SK-N-SH (cell line): ENCODE data around the gene UBE2G2. TPM values are rescaled to one million over a fixed set of nuclear protein-coding genes. Genes with fewer than 3 reads are reported as not detected.

ENCODE experiments used
- CTCF ChIA-PET: fragments of 300-600, 350-600 bp; formaldehyde crosslinking; extraction: SDS; loops from one replicate; lab custom pipeline; 2021; lab: Yijun Ruan, JAX
- POLR2A ChIA-PET: fragments of 350-600 bp; sonication (Branson Sonifier 250); formaldehyde crosslinking; extraction: SDS; loops from one replicate; lab custom pipeline; 2020; ENCODE audit warnings: antibody characterized with exemption, inconsistent platforms; lab: Yijun Ruan, JAX
- DNase-seq: peaks from one replicate; pipeline ENCODE4 v3.0.0; 2012
- H2AFZ ChIP-seq: fragments of 200-600 bp; sonication (generic); 2 replicates; pipeline ENCODE4 v1.8.1; 2016; ENCODE audit warnings: antibody characterized with exemption, mild to moderate bottlenecking, low read depth
- H3F3A ChIP-seq: fragments of 200-600 bp; sonication (generic); replicated peaks from 2 replicates; pipeline ENCODE3; 2016; ENCODE audit warnings: antibody characterized with exemption, mild to moderate bottlenecking; ENCODE audit not compliant: insufficient read depth
- H3K27ac ChIP-seq, 2 experiments: fragments of 200-500 bp in 1 of 2; fragments of 200-600 bp in 1 of 2; sonication (Bioruptor generic) in 1 of 2; sonication (generic), shearing (Covaris generic) in 1 of 2; 2 replicates each; pipeline versions ENCODE4 v1.5.1 to v1.6.1; 2014 to 2016; ENCODE audit warnings: low read depth in 2 of 2, inconsistent platforms in 1 of 2, low read length in 1 of 2, mild to moderate bottlenecking in 1 of 2, mixed read lengths in 1 of 2
- H3K27me3 ChIP-seq: fragments of 200-600 bp; sonication (generic), shearing (Covaris generic); 2 replicates; pipeline ENCODE4 v1.6.1; 2016; ENCODE audit warnings: mixed run types; ENCODE audit not compliant: insufficient read depth
- H3K36me3 ChIP-seq, 2 experiments: fragments of 200-500 bp in 1 of 2; fragments of 200-600 bp in 1 of 2; sonication (Bioruptor generic) in 1 of 2; sonication (generic) in 1 of 2; replicated peaks in 1 of 2; 2 replicates each; pipeline versions ENCODE3 to v1.5.1; 2014 to 2016; ENCODE audit warnings: low read length in 1 of 2, mild to moderate bottlenecking in 1 of 2; ENCODE audit not compliant: insufficient read depth in 2 of 2, control insufficient read depth in 1 of 2
- H3K4me1 ChIP-seq, 2 experiments: fragments of 200-500 bp in 1 of 2; fragments of 200-600 bp in 1 of 2; sonication (Bioruptor generic) in 1 of 2; sonication (generic), shearing (Covaris generic) in 1 of 2; 2 replicates each; pipeline versions ENCODE4 v1.5.1 to v1.6.1; 2014 to 2016; ENCODE audit warnings: low read depth in 1 of 2, low read length in 1 of 2, mixed run types in 1 of 2; ENCODE audit not compliant: insufficient read depth in 2 of 2, control insufficient read depth in 1 of 2
- H3K4me2 ChIP-seq: fragments of 200-600 bp; sonication (generic), shearing (Covaris generic); 2 replicates; pipeline ENCODE4 v1.6.1; 2017; ENCODE audit warnings: mixed run types
- H3K4me3 ChIP-seq, 2 experiments: fragments of 200-500 bp in 1 of 2; fragments of 200-600 bp in 1 of 2; sonication (Bioruptor generic) in 1 of 2; sonication (generic), shearing (Covaris generic) in 1 of 2; 2 replicates each; pipeline versions ENCODE4 v1.5.1 to v1.8.1; 2014 to 2016; ENCODE audit warnings: low read depth in 2 of 2, inconsistent platforms in 1 of 2, low read length in 1 of 2, mild to moderate bottlenecking in 1 of 2, mixed read lengths in 1 of 2, moderate library complexity in 1 of 2
- H3K79me2 ChIP-seq: fragments of 200-600 bp; sonication (generic); 2 replicates; pipeline ENCODE4 v1.8.1; 2017; ENCODE audit warnings: mild to moderate bottlenecking; ENCODE audit not compliant: insufficient read depth
- H3K9ac ChIP-seq: fragments of 200-600 bp; sonication (generic); 2 replicates; pipeline ENCODE4 v1.6.1; 2017; ENCODE audit warnings: mixed run types
- H3K9me2 ChIP-seq: fragments of 200-600 bp; sonication (generic); 2 replicates; pipeline ENCODE4 v1.6.1; 2017; ENCODE audit warnings: mixed run types
- H3K9me3 ChIP-seq: fragments of 200-600 bp; sonication (generic); 2 replicates; pipeline ENCODE4 v1.6.1; 2017; ENCODE audit warnings: mixed run types, mild to moderate bottlenecking, moderate library complexity
- H4K20me1 ChIP-seq: fragments of 200-600 bp; sonication (generic); 2 replicates; pipeline ENCODE4 v1.6.1; 2017; ENCODE audit warnings: mild to moderate bottlenecking, mixed run types; ENCODE audit not compliant: insufficient read depth
- CHD2 ChIP-seq: fragments of 150-350 bp; IDR thresholded peaks from 2 replicates; pipeline ENCODE4 v1.6.1; 2018; ENCODE audit warnings: low read length; ENCODE audit not compliant: partially characterized antibody
- EZH2phosphoT487 ChIP-seq: fragments of 200-600 bp; sonication (generic); IDR thresholded peaks from 2 replicates; pipeline ENCODE4 v1.6.1; 2017; ENCODE audit warnings: low read depth, mixed run types, mild to moderate bottlenecking, antibody characterized with exemption, moderate library complexity, borderline replicate concordance
- FOXJ3 ChIP-seq: sonication (generic); formaldehyde crosslinking; IDR thresholded peaks from 2 replicates; pipeline ENCODE4 v1.5.1; 2020; ENCODE audit warnings: mild to moderate bottlenecking, missing genetic modification reagents
- GABPA ChIP-seq: IDR thresholded peaks from 2 replicates; pipeline ENCODE4 v1.4.0; 2012; ENCODE audit warnings: low read depth, mild to moderate bottlenecking
- MAX ChIP-seq: IDR thresholded peaks from 2 replicates; pipeline ENCODE4 v1.4.0; 2012; ENCODE audit warnings: low read depth
- NRF1 ChIP-seq: IDR thresholded peaks from 2 replicates; pipeline ENCODE4 v1.6.1; 2012; ENCODE audit warnings: low read depth, mild to moderate bottlenecking, low read length
- RFX5 ChIP-seq: IDR thresholded peaks from 2 replicates; pipeline ENCODE4 v1.6.1; 2012; ENCODE audit warnings: mild to moderate bottlenecking, improper control_type of control experiment, low read length
- SIN3A ChIP-seq: IDR thresholded peaks from 2 replicates; pipeline ENCODE4 v1.6.1; 2012; ENCODE audit warnings: low read depth, mild to moderate bottlenecking, low read length, moderate library complexity, borderline replicate concordance
- USF1 ChIP-seq: IDR thresholded peaks from 2 replicates; pipeline ENCODE4 v1.4.0; 2012; ENCODE audit warnings: low read depth, borderline replicate concordance
- USF2 ChIP-seq: fragments of 150-350 bp; IDR thresholded peaks from 2 replicates; pipeline ENCODE4 v1.6.1; 2017; ENCODE audit warnings: antibody characterized with exemption, low read length, low read depth, borderline replicate concordance
- WGBS: methylation state at CpG from one replicate; pipeline ENCODE4 v1.1.6; 2017; ENCODE audit warnings: low lambda C conversion rate; 5-methylcytosine and 5-hydroxymethylcytosine counted together
- polyA plus RNA-seq, 3 experiments: library from polyadenylated mRNA; depleted of rRNA; stranded (reverse); fragments of >200 nt; gene quantifications; 2 replicates each; pipeline ENCODE4 v1.2.3, GENCODE V29; 2012
- TF ChIP-seq, protein P1 (sequence below): fragments of 150-350 bp; IDR thresholded peaks from 2 replicates; pipeline ENCODE4 v1.6.1; 2016; ENCODE audit warnings: mild to moderate bottlenecking, low read depth, low read length
- TF ChIP-seq, protein P2 (sequence below): IDR thresholded peaks from 2 replicates; pipeline ENCODE4 v1.4.0; 2012; ENCODE audit warnings: low read depth, borderline replicate concordance

UBE2G2 gene
- polyA plus RNA-seq, 1 of the 3 experiments (the other 2 are of a cell fraction): 129 TPM

GRCh38 chr21:44732263-44732662, 69.4 kb downstream of the UBE2G2 start:
- Histone ChIP-seq H3K79me2 (no peaks in the 10 kb centered on the region), H3K27ac (no peak overlapping the region), H3K4me3 (no peak overlapping the region), H3K9me3 (no peaks in the 10 kb centered on the region), H3K36me3 (no peaks in the 10 kb centered on the region), H3K9ac (no peak overlapping the region), H3K9me2 (no peaks in the 10 kb centered on the region), H2AFZ (no peak overlapping the region), H4K20me1 (no peaks in the 10 kb centered on the region), H3K4me2 (no peak overlapping the region), H3F3A (no peaks in the 10 kb centered on the region), H3K27me3 (peaks cover 29% of the 10 kb centered on the region; the same call in 1 of the 2 replicates), H3K4me1 (no peaks in the 10 kb centered on the region)
- ChIA-PET CTCF (interaction anchor here (0.8 to 0.9 kb wide), 2 partner anchors 10 to 21 kb away, joined by 3 read pairs; partner anchors contain the start of gene TSPEAR), POLR2A (no interaction called here)
- TF ChIP-seq CHD2 (no peak), MAX (no peak), NRF1 (no peak), GABPA (no peak), USF2 (no peak), SIN3A (no peak), FOXJ3 (CRISPR knock-in tag) (no peak), RFX5 (no peak), USF1 (no peak), EZH2phosphoT487 (no peak)
- TF ChIP-seq, protein P1, sequence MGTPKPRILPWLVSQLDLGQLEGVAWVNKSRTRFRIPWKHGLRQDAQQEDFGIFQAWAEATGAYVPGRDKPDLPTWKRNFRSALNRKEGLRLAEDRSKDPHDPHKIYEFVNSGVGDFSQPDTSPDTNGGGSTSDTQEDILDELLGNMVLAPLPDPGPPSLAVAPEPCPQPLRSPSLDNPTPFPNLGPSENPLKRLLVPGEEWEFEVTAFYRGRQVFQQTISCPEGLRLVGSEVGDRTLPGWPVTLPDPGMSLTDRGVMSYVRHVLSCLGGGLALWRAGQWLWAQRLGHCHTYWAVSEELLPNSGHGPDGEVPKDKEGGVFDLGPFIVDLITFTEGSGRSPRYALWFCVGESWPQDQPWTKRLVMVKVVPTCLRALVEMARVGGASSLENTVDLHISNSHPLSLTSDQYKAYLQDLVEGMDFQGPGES: no peak
- TF ChIP-seq, protein P2, sequence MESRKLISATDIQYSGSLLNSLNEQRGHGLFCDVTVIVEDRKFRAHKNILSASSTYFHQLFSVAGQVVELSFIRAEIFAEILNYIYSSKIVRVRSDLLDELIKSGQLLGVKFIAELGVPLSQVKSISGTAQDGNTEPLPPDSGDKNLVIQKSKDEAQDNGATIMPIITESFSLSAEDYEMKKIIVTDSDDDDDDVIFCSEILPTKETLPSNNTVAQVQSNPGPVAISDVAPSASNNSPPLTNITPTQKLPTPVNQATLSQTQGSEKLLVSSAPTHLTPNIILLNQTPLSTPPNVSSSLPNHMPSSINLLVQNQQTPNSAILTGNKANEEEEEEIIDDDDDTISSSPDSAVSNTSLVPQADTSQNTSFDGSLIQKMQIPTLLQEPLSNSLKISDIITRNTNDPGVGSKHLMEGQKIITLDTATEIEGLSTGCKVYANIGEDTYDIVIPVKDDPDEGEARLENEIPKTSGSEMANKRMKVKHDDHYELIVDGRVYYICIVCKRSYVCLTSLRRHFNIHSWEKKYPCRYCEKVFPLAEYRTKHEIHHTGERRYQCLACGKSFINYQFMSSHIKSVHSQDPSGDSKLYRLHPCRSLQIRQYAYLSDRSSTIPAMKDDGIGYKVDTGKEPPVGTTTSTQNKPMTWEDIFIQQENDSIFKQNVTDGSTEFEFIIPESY: no peak
- DNase-seq: no peak
- 64% methylated on average over 10 of the region's 10 CpGs for WGBS
